Progenitor cell of endocrine pancreas (in vitro differentiated cells): ENCODE data around the gene PLA1A. TPM values are rescaled to one million over a fixed set of nuclear protein-coding genes. Genes with fewer than 3 reads are reported as not detected.

ENCODE experiments used
- DNase-seq: peaks from one replicate; pipeline ENCODE4 v3.0.0; 2021; ENCODE audit warnings: low spot score; ENCODE audit not compliant: unreplicated experiment
- H3K27ac Mint-ChIP-seq: 2 replicates; pipeline ENCODE4 v1.8.0; 2021; ENCODE audit warnings: mild to moderate bottlenecking, moderate library complexity, mixed read lengths
- H3K27me3 Mint-ChIP-seq: 2 replicates; pipeline ENCODE4 v1.8.0; 2021; ENCODE audit warnings: mixed read lengths
- H3K36me3 Mint-ChIP-seq: 2 replicates; pipeline ENCODE4 v1.8.0; 2022; ENCODE audit warnings: mixed read lengths; ENCODE audit not compliant: insufficient read depth
- H3K4me1 Mint-ChIP-seq: 2 replicates; pipeline ENCODE4 v1.8.0; 2021; ENCODE audit warnings: low read depth, mixed read lengths
- H3K4me3 Mint-ChIP-seq: 2 replicates; pipeline ENCODE4 v1.8.0; 2021; ENCODE audit warnings: low read depth, mild to moderate bottlenecking, moderate library complexity, mixed read lengths
- H3K9me3 Mint-ChIP-seq: 2 replicates; pipeline ENCODE4 v1.8.0; 2021; ENCODE audit warnings: low read depth, mixed read lengths
- CTCF ChIP-seq: fragments of 200-600 bp; sonication (generic); IDR thresholded peaks from one replicate; pipeline ENCODE4 v1.5.0; 2021; ENCODE audit warnings: antibody characterized with exemption, mild to moderate bottlenecking; ENCODE audit not compliant: unreplicated experiment
- total RNA-seq: library from RNA; stranded (reverse); gene quantifications from 2 replicates; pipeline ENCODE4 v1.2.1, GENCODE V29; 2021

Gene PLA1A
- total RNA-seq, 1 donor from 2014 or later: not detected

DNA sequence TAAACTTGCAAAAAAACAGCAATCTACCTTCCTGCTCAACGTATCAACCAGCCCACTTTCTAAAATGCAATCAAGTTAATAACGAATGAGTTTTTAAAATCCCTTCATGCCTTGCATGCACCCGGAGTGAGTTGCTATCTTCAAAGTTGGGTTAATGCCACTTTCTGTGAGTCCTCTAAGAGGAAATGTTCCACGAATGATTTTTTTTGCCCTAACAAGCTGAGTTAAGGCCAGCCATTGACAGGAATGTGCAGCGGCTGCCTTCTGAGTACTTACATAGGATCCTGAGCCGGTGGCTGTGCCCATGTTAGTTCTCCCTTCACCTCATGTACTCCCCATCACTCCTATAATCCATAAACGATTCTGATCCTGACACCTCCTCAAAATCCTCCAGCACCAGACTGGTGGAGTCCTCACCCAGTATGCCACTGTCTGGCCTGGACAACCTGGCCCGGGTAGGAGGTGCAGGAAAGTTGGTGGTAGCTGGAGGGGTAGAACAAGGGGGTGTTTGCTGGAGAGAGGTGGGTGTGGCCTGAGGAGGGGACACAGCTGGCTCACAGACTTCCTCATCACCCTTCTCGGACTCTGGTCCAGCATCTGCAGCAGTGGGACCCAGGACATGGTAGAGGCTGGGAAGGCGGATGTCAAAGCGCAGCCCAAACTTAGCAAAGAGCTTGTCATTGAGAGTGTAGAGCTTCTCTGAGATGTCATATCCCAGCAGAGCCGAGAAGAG lies 50.3 kb downstream of the PLA1A start:
- no peaks in the 10 kb centered on the region for H3K9me3 Mint-ChIP-seq
- no peak overlapping the region for H3K4me3 Mint-ChIP-seq
- no peak for DNase-seq
- TF ChIP-seq CTCF: no peak
- no peaks in the 10 kb centered on the region for H3K27me3 Mint-ChIP-seq
- H3K4me1 Mint-ChIP-seq: peaks cover 3% of the 10 kb centered on the region
- H3K27ac Mint-ChIP-seq: no peak overlapping the region
- peaks cover 4% of the 10 kb centered on the region for H3K36me3 Mint-ChIP-seq

- H3K27ac Mint-ChIP-seq: no peak overlapping the region
- no peak overlapping the region for H3K4me3 Mint-ChIP-seq
- no peaks in the 10 kb centered on the region for H3K9me3 Mint-ChIP-seq
- H3K4me1 Mint-ChIP-seq: peaks cover 3% of the 10 kb centered on the region
- no peaks in the 10 kb centered on the region for H3K27me3 Mint-ChIP-seq
- DNase-seq: no peak
- H3K36me3 Mint-ChIP-seq: peaks cover 4% of the 10 kb centered on the region
- no peak for TF ChIP-seq CTCF
These were observed 52.1 kb downstream of the PLA1A start for GRCh38 chr3:119649761-119650160.

DNA sequence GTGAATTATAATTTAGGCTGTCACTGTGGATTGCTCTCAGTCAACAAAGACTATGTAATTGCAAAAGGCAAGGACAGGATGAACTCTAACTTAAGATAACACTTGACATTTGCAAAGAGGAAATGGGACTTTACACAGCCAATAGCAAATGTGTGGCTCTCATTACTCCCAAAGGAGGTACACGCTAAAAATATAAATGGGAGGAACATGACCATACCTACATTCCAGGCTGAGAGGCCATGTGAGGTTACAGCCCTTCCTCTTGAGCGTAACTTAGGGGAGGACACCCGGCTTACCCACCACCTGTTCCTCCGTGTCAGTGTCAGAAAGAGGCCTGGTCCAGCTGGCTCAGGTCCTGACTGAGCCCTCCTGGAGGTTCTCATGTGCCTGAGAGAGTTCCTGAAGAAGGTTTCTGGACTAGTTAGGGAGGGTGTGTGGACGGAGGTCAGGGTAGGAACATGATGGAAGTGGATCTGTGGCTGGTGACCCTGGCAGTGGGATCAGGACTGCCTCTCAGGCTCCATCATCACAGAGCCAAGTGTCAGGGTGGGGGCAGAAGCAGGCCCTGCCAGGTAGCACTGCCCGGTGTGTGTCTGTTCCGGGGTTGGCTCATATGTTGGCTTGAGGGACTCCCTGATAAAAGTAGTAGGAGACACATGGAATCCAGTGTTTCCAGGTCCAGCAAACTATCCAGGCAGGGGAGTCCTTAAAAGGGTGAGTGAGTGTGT lies 54.8 kb downstream of the PLA1A start:
- Mint-ChIP-seq H3K4me1 (peaks cover 3% of the 10 kb centered on the region), H3K9me3 (no peaks in the 10 kb centered on the region), H3K27ac (no peak overlapping the region), H3K36me3 (no peaks in the 10 kb centered on the region), H3K4me3 (no peak overlapping the region), H3K27me3 (no peaks in the 10 kb centered on the region)
- TF ChIP-seq CTCF: no peak
- no peak for DNase-seq

DNA sequence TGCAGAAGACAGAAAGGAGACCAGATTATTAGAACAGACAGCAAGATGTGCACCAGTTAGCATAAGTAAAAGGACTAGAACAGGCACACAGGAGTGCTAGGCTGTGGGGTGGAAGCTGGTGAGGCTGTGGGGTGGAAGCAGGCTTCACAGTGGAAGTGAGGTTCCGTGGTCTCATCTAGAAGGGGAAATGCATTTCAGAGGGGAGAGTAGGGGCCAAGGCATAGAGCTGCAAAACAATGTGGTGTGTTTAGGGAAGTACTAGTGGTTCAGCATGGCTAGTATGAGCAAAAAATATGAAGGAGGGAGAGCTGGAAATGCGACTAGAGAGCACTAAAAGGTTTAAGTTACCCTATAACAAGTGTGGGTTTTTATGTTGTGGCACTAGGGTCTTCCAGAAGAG lies 56.2 kb downstream of the PLA1A start:
- H3K9me3 Mint-ChIP-seq: no peaks in the 10 kb centered on the region
- no peak overlapping the region for H3K4me3 Mint-ChIP-seq
- H3K27ac Mint-ChIP-seq: no peak overlapping the region
- H3K36me3 Mint-ChIP-seq: no peaks in the 10 kb centered on the region
- no peak for DNase-seq
- TF ChIP-seq CTCF: no peak
- H3K4me1 Mint-ChIP-seq: peaks cover 3% of the 10 kb centered on the region
- no peaks in the 10 kb centered on the region for H3K27me3 Mint-ChIP-seq

- no peaks in the 10 kb centered on the region for H3K9me3 Mint-ChIP-seq
- DNase-seq: no peak
- H3K27me3 Mint-ChIP-seq: no peaks in the 10 kb centered on the region
- H3K4me3 Mint-ChIP-seq: no peak overlapping the region
- H3K27ac Mint-ChIP-seq: no peak overlapping the region
- TF ChIP-seq CTCF: no peak
- no peaks in the 10 kb centered on the region for H3K36me3 Mint-ChIP-seq
- H3K4me1 Mint-ChIP-seq: no peaks in the 10 kb centered on the region
These were observed 60.4 kb downstream of the PLA1A start for GRCh38 chr3:119657887-119658702.
